Measurements from ENCODE around the gene SLC30A3.

- no peak for TF ChIP-seq POLR2A (IDR thresholded peaks at IDR 0.05)
- TF ChIP-seq CTCF (IDR thresholded peaks at IDR 0.05): no peak
- TF ChIP-seq EP300 (IDR thresholded peaks at IDR 0.05): no peak
- no peak for TF ChIP-seq POLR2AphosphoS5 (IDR thresholded peaks at IDR 0.05)
These were observed 5.9 kb downstream of the SLC30A3 start for GRCh38 chr2:27256855-27257454.
